ENCODE results near the gene CNTNAP4.

The CNTNAP4 gene

GRCh38 chr16:76309639-76310335 lies 32.6 kb downstream of the CNTNAP4 start:
- DNase-seq = no peak

- DNase-seq = no peak
These were observed 34.1 kb downstream of the CNTNAP4 start for GRCh38 chr16:76311260-76311659.

- DNase-seq = no peak
These were observed 41.4 kb downstream of the CNTNAP4 start for GRCh38 chr16:76318565-76318964.

- DNase-seq = no peak
These were observed 51.9 kb downstream of the CNTNAP4 start for GRCh38 chr16:76329106-76329505.

- DNase-seq = no peak
These were observed 58.2 kb downstream of the CNTNAP4 start for GRCh38 chr16:76335180-76335974.

- DNase-seq = no peak
These were observed 58.9 kb downstream of the CNTNAP4 start for GRCh38 chr16:76336112-76336511.

GRCh38 chr16:76338472-76338871 lies 61.3 kb downstream of the CNTNAP4 start:
- DNase-seq = no peak

GRCh38 chr16:76343769-76344168 lies 66.6 kb downstream of the CNTNAP4 start:
- DNase-seq = no peak

- DNase-seq = no peak
These were observed 68.0 kb downstream of the CNTNAP4 start for GRCh38 chr16:76345163-76345661.

GRCh38 chr16:76346210-76346609 lies 69.0 kb downstream of the CNTNAP4 start:
- DNase-seq = no peak

- no peak for DNase-seq
These were observed 74.2 kb downstream of the CNTNAP4 start for GRCh38 chr16:76351441-76351840.

GRCh38 chr16:76360404-76360803 lies 83.2 kb downstream of the CNTNAP4 start:
- DNase-seq = no peak

GRCh38 chr16:76370344-76370743 lies 93.1 kb downstream of the CNTNAP4 start:
- DNase-seq = no peak

- DNase-seq = no peak
These were observed 94.2 kb downstream of the CNTNAP4 start for GRCh38 chr16:76371441-76371840.

GRCh38 chr16:76373998-76374397 lies 96.8 kb downstream of the CNTNAP4 start:
- DNase-seq = no peak

GRCh38 chr16:76376988-76377387 lies 99.8 kb downstream of the CNTNAP4 start:
- DNase-seq = no peak

- DNase-seq = no peak
These were observed 100.8 kb downstream of the CNTNAP4 start for GRCh38 chr16:76378020-76378419.

GRCh38 chr16:76381096-76381495 lies 103.9 kb downstream of the CNTNAP4 start:
- no peak for DNase-seq

- no peak for DNase-seq
These were observed 108.5 kb downstream of the CNTNAP4 start for GRCh38 chr16:76385601-76386230.

- DNase-seq = no peak
These were observed 109.6 kb downstream of the CNTNAP4 start for GRCh38 chr16:76386784-76387183.

- DNase-seq = no peak
These were observed 110.8 kb downstream of the CNTNAP4 start for GRCh38 chr16:76387994-76388393.

- DNase-seq = no peak
These were observed 111.9 kb downstream of the CNTNAP4 start for GRCh38 chr16:76389126-76389525.

- no peak for DNase-seq
These were observed 113.3 kb downstream of the CNTNAP4 start for GRCh38 chr16:76390476-76390875.

- DNase-seq = no peak
These were observed 119.8 kb downstream of the CNTNAP4 start for GRCh38 chr16:76396977-76397376.
